Bronchial smooth muscle cell (primary cell): Measurements from ENCODE around the gene KCNJ14. TPM values are rescaled to one million over a fixed set of nuclear protein-coding genes. Genes with fewer than 3 reads are reported as not detected.

ENCODE experiments used
- total RNA-seq: library from RNA; depleted of rRNA; stranded (reverse); fragments of >200 nt; gene quantifications from 2 replicates; pipeline ENCODE4 v1.2.1, GENCODE V29; 2014

The KCNJ14 gene
- total RNA-seq, result 0.16 and 0.26 TPM in 2 replicates

GRCh38 chr19:48455171-48455907 is at the start of gene KCNJ14:
Gene KCNJ14, plus strand, starts transcription at chr19:48455574. Its CDS starts 6,151 bp downstream, at chr19:48461725.

DNA sequence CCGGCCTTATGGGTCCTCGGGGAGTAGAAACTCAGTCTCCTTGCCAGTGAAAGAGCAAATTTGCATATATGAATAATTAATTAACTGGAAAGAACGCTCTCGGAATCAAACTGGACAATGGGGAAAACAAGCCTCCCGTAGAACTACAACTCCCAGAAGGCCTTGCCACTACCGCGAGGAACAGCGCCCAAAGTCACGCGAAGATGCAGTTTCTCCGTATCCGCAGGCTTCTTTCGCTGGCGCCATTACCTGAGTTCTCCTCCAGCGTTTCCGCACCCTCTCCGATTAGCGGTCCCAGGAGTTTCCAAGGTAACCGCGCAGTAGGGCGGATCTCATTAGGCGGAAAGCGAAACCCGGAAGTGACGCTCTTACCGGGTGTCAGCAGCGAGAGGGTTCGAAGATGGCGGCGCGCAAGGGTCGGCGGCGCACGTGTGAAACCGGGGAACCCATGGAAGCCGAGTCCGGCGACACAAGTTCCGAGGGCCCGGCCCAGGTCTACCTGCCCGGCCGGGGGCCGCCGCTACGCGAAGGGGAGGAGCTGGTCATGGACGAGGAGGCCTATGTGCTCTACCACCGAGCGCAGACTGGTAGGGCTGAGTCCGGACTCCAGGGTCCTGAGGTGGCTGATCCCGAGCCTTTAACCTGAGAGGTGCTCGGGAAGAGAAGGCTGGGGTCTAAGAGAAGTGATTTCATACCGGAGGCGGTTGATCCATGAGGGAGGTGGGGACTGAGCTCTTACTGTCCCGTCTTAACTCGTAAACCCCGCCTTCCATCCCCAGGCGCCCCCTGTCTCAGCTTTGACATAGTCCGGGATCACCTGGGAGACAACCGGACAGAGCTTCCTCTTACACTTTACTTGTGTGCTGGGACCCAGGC is 9.5 kb upstream of the KCNJ14 start, which contains the start of gene GRWD1:
TSS of gene GRWD1 (plus strand) at position 378 of the 876 bp plus-strand sequence. CDS start at position 401, 23 bp downstream.

GRCh38 chr19:48469289-48469881 is 14.0 kb downstream of the KCNJ14 start, which contains the start of gene CYTH2:
Gene CYTH2, plus strand, starts transcription at chr19:48469369. Its CDS starts 139 bp downstream, at chr19:48469508.

DNA sequence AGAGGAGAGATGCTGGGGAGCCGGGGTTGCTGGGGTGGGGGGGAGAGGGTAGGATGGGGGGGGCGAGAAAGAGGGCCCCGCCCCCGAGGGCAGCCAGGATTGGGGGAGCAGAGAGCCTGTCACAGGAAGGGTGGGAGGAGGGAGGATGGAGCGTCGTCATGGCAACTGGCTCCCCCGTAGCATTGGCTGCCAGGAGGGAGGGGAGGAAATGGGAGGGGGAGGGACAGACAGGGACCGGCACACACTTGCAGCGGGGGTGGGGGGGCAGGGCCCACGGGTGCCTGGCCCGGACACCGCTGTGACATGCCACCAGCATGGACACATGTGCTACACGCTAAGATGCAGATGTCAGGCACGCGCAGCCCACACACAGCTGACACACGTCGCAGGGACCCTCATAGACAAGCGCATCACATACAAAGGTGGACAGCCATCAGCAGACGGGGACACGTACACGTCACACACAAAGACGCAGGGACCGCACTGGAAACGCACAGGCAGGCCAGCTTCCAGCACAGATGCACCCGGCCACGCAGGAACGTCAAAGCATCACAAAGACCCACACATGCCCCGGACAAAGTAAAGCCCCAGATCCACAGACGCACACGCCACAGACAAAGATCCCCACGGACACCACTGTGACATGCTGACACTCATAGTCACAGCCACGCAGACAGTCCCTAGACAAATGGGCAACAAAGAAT is 56.6 kb downstream of the KCNJ14 start, which contains the start of gene LMTK3:
TSS of gene LMTK3 (minus strand) at position 36 of the 704 bp plus-strand sequence. CDS start 259 bp downstream, outside the sequence.

Other genes with a start within 250 kb of the KCNJ14 start
- 12.5 and 14.2 TPM in 2 replicates for gene CARD8, start 199.7 kb upstream of the KCNJ14 start, total RNA-seq
- gene ZNF114, start 185.5 kb upstream of the KCNJ14 start, total RNA-seq, result 0.26 TPM in 1 of 2 replicates, not detected in the other
- gene EMP3, start 130.0 kb upstream of the KCNJ14 start, total RNA-seq, result 509 and 704 TPM in 2 replicates
- gene TMEM143, start 91.6 kb upstream of the KCNJ14 start, total RNA-seq, result 4.3 and 4.6 TPM in 2 replicates
- gene SYNGR4, start 91.2 kb upstream of the KCNJ14 start, total RNA-seq, result not detected in 2 replicates
- 44.0 and 48.9 TPM in 2 replicates for gene KDELR1, start 64.0 kb upstream of the KCNJ14 start, total RNA-seq
- 0.17 and 0.63 TPM in 2 replicates for gene GRIN2D, start 61.9 kb upstream of the KCNJ14 start, total RNA-seq
- gene GRWD1, start 9.6 kb upstream of the KCNJ14 start, total RNA-seq, result 8.7 and 17.1 TPM in 2 replicates
- 31.7 and 37.0 TPM in 2 replicates for gene CYTH2, start 13.8 kb downstream of the KCNJ14 start, total RNA-seq
- gene LMTK3, start 56.3 kb downstream of the KCNJ14 start, total RNA-seq, result under 0.01 and 0.09 TPM in 2 replicates
- gene SULT2B1, start 96.6 kb downstream of the KCNJ14 start, total RNA-seq, result 0.16 and 0.17 TPM in 2 replicates
- gene SPACA4, start 151.2 kb downstream of the KCNJ14 start, total RNA-seq, result not detected in 2 replicates
- gene FAM83E, start 159.5 kb downstream of the KCNJ14 start, total RNA-seq, result 0.34 and 0.63 TPM in 2 replicates
- 2,147 and 2,501 TPM in 2 replicates for gene RPL18, start 163.6 kb downstream of the KCNJ14 start, total RNA-seq
- 4.4 and 7.1 TPM in 2 replicates for gene SPHK2, start 163.9 kb downstream of the KCNJ14 start, total RNA-seq
- gene DBP, start 181.8 kb downstream of the KCNJ14 start, total RNA-seq, result 10.2 and 19.2 TPM in 2 replicates
- 3.9 and 10.1 TPM in 2 replicates for gene CA11, start 190.6 kb downstream of the KCNJ14 start, total RNA-seq
- 0.26 TPM in 1 of 2 replicates, not detected in the other for gene NTN5, start 217.4 kb downstream of the KCNJ14 start, total RNA-seq
- 0.17 TPM in 1 of 2 replicates, not detected in the other for gene FUT2, start 240.4 kb downstream of the KCNJ14 start, total RNA-seq